T follicular helper cell (primary cell): Measurements from ENCODE around the gene ENTREP1.
"Not testable (repeated sequence)": the region's sequence is repeated elsewhere in the genome, so short reads cannot be mapped to it uniquely, and the experiment has no call there.

Source experiments
- DNase-seq: peaks from one replicate; pipeline ENCODE4 v3.0.0-alpha.2; 2020; ENCODE audit warnings: low read depth

ENTREP1 gene

DNA sequence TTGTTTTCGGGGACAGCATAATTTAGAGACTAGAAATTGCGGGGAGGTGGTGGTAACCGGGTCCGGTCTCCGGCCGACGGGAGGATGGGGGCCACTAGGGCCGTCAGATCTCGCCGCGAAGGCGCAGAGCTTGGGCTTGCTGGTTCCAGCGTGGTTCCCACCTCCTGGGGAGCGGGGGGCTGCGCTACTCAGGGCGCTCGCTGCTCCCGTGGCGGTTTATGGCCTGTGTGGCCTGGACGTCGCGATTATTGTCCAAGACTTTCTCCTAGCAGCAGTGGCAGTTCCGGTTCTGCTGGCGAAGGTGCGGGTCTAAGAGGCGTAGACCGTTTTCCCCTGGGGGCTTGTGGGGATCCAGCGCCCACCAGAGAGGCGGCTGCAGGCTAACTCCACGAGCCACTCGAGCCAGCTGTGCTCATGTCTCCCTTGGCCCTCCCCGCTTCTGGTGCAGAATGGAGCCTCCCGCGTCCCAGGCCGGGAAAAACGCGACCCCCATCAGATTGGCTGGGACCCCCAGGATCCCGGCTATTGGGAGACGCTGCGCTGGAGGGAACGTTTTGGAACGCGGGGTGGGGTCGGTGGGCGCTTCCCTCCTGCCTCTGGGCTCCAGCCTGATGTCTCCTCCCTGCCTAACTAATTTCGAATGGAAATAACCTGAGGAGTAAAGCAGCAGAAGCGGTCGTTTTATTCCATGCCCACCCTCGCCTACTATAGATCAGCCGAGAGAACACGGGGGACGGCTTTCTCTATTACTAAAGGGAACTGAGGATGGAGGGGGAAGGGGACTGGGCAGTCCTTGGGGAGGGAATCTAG, 87.1 kb downstream of the ENTREP1 start:
- DNase-seq: no peak

DNA sequence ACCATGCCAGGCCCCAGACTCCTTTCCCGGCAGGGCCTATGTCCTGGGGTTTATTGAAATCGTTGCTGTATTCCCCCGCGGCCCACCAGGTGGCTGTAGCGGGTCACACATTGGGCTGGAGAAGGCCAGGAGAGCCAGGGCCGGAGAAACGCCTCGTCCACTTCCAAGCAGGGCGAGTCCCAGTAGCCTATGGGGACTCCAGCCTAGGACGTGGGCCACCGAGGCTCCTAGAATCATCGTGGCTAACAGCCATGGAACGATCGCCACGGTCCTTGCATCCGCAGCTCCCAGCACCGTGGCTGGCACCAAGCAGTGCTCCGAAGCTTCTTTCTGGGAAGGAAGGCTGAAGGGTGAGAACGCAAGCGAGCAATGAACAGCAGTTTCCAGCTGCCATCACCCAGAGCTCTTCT, 87.7 kb downstream of the ENTREP1 start:
- no peak for DNase-seq

DNA sequence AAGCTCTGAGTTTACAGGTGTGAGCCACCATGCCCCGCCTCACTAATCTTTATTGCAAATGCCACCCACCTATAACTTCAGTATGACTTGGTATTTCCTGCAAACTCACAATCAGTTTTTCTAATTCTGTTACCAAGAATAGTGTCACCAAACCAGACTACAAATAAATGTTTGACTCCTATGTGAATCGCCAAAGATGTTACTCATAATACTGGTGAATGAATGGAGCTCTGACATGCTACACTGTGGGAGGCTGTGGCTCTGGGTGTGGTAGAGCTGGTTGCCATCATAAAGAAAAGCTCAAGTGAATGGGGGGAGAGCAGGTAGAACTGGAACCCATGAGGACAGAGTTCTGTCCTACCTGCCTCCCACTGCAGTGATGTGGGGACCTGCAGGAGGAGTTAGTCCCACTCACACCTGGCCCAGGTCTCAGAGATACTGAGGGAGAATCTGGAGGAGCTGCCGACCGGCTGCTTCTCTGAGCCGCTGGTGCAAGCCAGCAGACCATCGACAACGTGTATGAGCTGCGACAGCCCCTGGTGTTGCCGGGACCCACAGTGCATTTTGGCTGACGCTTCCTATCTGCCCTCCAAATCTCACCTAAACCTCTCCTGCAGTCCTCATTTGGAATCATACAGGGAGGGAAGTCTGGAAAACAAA, 95.7 kb downstream of the ENTREP1 start:
- no peak for DNase-seq

DNA sequence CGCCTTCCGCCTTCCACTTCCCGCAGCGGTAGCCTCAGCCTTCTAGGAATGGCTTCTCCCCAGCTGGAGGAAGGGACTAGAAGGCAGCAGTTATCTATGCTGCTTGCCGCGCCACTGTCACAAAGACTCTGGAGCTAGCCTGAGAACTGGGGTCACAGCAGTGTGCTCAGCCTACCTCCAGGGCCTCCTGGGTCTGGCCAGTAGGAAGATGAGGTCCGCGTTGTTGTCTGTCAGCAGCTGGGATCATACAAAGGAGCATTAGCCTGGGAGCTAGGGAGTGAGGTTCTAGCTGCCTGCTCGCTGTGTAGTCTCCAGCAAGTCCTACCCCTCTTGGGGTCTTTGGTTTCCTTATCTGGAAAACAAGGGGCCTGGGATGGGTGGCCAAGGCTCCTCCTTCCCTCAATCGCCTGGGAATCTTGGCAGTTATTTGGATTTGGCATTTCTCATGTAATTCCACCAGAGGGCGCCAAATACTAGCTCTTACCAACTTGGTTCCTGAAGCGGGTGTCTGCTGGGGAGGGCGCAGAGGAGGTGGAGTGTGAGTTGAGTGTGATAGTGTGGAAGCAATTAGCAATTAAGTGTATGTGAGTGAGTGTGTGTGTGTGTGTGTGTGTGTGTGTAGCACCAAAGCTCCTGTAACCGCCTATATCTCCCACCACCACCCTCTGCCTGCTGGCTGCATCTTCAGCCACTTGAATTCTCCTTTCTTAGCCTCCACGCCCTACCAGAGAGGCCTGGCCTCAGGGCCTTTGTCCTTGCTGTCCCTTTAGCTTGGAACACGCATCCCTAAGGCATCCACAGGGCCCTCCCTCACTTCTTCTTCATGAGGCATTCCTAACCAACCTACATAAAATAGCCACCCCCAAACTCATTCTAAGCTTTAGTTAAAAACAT, 97.1 kb downstream of the ENTREP1 start:
- peak; percentile 13 for DNase-seq

DNA sequence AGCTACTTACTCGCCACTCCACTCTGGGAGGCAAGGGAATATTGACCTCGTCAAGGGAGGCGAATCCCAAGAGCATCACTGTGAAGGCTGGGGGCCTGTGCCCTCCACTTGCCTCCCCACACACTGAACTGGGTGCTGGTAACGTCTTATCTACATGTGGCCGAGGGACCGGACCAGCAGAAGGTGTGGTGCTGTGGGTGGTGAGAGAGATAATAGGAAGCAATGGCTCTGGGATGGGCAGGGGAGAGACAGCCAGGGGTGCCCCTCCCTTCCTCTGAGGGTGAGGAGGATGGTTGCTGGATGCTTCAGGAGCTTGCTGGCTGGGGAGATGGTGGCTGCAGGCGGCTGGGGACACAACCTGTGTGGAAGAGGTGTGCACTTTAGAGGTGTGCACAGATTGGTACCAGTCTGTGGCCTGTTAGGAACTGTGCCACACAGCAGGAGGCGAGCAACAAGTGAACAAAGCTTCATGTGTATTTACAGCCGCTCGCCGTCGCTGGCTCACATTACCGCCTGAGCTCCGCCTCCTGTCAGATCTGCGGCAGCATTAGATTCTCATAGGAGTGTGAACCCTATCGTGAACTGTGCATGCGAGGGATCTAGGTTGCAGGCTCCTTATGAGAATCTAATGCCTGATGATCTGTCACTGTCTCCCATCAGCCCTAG, 100.3 kb downstream of the ENTREP1 start:
- DNase-seq: no peak

DNA sequence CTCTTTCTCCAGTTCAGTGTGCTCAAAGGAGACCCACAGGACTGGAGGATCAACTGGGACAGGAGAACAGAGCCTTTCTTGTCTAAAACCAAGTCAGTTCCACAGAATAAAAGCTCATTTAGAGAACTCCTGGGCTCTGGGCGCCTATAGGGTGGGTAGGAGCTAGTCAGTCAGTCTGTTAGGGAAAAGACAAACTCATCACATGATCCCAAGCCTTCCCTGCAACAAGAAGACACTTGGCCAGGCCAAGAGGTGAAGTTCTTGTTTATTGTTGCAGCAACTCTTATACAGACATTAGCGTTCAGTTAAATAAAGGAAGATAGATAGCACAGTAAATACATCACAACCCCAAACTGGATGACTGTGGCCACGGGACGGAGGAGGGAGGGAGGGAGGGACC, 102.3 kb downstream of the ENTREP1 start:
- no peak for DNase-seq

DNA sequence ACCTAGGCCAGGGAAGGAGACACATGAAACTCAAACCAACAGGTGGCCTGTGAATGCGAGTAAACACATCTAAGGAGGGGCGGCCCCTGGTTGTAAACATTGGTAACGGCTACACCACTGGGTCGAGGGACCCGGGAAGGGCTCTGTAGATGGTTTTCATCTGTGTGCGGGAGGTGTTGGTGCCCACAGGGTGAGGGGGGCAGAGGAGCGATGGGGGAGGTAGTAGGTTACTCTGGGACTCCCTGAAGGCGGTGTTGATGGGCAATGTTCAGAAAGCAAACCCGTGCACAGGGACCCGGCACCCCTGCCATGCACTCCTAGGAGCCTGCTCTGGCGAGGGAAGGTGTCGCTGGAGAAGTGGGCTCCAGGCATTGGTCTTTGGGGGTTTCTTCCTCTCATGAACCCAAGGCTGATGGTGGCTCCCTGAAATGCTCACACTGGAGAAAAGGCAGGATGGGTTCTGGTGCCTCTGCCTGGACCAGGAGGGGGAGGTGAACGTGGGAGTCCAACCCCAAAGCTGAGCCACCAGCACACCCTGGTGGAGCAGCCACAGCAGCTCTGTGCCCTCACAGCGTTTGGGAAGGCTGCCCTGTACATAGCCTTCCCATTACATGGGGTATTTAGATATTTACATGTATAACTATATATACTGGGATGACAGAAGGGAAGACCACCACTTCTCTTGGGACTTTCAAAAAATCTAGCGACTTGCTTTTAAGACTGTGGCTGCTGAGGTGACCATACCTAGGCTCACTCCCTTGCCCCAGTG, 103.2 kb downstream of the ENTREP1 start:
- no peak for DNase-seq

DNA sequence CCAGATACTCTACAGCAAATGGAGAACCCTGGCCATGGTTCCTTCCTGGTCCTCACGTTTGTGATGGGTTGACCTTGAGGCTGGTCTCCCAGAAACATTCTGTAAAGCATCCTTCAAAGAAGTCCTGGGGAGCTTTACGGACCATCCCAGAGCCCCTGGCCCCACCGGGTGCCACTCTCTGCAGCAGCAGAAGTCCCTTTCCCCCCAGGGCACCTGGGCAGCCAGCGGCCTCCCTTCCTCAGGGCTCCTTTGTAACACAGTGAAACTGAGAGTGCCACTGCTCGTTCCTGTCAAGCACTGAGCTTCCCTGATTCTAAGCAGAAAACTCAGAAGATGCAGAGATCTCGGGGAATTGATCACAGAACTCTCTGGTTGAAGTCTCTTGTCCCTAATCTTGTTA, 104.3 kb downstream of the ENTREP1 start:
- DNase-seq: no peak

DNA sequence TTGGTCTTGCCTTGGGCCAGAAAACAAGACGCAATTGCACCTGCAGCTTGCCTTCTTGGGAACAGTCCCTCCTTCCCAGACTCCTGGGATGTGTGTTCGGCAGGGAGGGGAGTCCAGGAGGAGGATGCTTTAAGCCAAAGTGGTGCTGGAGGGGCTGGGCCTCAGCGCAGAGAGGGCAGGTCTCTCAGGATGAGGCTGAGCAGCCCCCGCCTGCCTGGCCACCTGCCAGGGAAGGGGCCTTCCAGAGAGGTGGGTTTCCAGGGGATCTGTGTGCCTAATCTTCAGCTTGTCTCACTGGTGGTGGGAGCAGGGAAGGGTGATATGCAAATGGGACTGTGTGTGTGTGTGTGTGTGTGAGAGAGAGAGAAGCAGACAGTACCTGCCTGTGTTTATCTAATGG, 105.2 kb downstream of the ENTREP1 start:
- DNase-seq: no peak

DNA sequence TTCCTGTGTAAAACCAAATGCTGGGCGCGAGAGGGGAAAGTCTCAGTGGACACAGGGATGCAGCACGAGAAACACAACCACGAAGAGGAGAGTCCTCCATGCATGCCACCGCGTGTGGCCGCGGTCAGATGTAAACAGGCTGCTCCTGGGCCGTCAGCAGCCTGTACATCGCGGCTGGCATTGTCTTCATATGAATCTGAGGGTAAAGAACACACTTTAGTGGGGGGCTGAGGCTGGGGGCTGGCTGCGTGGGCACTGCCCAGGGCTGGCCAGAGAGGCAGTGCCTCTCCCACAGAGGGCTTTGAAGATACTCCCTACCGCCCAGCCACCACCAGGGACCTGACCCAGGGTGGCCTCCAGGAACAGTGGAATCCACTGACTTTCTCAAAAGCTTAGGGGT, 106.2 kb downstream of the ENTREP1 start:
- no peak for DNase-seq

DNA sequence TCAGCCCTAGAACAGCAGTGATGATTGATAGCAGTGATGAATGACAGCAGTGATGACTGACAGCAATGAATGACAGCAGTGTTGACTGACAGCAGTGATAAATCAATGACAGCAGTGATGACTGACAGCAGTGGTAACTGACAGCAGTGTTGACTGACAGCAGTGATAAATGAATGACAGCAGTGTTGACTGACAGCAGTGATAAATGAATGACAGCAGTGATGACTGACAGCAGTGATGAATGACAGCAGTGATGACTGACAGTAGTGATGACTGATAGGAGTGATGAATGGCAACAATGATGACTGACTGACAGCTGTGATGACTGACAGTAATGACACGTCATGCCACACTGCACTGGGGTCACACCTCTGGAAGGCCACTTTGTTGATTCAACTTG, 106.8 kb downstream of the ENTREP1 start:
- no peak for DNase-seq

DNA sequence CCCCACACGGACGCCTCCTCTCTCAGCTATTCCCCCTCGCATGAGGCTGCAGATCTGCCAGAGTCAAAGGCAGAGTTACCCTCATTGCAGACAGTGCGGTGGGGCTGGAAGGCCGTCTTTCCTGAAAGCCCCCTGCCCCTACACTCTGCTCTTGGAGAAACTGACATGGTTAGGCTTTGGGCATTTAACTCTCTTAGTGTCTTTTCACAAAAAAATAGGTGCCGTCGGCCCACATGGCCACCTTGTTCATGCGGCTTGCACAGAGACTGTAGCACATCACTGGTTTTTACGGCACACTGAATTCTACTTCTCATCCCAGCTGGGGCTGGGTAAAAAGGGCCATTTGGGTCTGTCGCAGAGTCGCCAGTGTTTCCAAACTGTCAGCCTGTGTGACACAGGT, 107.6 kb downstream of the ENTREP1 start:
- DNase-seq: no peak

DNA sequence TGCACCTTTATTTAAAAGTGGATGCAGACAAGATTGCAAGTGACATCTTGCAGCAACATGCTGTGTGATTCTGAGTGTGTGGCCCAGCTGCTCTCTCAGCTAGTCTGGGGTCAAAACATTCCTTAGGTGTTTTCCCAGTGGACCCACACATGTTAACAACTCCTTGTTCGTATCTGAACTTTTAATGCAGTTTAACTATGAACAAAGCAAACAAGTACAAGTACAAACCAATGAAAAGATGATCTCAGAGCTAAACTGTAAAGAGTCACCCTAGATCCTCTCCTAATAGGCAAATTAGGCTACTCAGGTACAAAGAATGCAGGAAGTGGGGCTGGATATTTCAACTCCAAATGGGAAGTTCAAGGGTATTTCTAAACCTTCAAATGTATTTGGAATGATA, 108.4 kb downstream of the ENTREP1 start:
- no peak for DNase-seq

DNA sequence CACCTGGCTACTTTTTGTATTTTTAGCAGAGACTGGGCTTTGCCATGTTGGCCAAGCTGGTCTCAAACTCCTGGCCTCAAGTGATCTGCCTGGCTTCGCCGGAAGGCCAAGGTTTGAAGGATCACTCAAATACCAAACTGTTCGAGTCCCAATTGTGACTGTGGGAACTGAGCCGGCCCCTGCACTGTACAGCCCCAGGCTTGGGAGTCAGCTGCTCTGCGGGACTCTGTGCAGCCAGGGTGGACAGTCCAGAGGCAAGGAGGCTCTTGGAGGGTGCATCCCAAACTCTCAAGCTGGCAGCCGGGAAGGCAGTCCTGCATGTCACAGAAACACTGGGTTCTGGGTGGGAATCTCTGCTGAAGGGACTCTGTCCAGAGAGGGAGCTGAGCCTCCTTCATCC, 109.0 kb downstream of the ENTREP1 start:
- DNase-seq: no peak

DNA sequence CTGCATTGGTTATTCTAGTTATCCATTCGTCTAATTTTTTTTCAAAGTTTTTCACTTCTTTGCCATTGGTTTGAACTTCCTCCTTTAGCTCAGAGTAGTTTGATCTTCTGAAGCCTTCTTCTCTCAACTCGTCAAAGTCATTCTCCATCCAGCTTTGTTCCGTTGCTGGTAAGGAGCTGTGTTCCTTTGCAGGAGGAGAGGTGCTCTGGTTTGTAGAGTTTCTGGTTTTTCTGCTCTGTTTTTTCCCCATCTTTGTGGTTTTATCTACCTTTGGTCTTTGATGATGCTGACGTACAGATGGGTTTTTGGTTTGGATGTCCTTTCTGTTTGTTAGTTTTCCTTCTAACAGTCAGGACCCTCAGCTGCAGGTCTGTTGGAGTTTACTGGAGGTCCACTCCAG, 114.6 kb downstream of the ENTREP1 start:
- DNase-seq: not testable (repeated sequence)

DNA sequence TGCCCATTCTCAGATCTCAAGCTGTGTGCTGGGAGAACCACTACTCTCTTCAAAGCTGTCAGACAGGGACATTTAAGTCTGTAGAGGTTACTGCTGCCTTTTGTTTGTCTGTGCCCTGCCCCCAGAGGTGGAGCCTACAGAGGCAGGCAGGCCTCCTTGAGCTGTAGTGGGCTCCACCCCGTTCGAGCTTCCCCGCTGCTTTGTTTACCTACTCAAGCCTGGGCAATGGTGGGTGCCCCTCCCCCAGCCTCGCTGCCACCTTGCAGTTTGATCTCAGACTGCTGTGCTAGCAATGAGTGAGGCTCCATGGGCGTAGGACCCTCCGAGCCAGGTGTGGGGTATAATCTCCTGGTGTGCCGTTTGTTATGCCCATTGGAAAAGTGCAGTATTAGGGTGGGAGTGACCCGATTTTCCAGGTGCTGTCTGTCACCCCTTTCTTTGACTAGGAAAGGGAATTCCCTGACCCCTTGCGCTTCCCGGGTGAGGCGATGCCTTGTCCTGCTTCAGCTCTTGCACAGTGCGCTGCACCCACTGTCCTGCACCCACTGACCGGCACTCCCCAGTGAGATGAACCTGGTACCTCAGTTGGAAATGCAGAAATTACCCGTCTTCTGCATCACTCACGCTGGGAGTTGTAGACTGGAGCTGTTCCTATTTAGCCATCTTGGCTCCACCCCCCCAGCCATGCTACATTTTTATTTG, 115.4 kb downstream of the ENTREP1 start:
- not testable (repeated sequence) for DNase-seq
